Activated naive CD4-positive, alpha-beta T cell treated with anti-CD3 and anti-CD28 coated beads for 36 hours (primary cell): Measurements from ENCODE around the gene ZBTB12. TPM values are rescaled to one million over a fixed set of nuclear protein-coding genes. Genes with fewer than 3 reads are reported as not detected.
"Not testable (repeated sequence)": the region's sequence is repeated elsewhere in the genome, so short reads cannot be mapped to it uniquely, and the experiment has no call there.

Experiments
- CTCF ChIA-PET: fragments of 350-600 bp; sonication (Branson Sonifier 250); formaldehyde crosslinking; loops from one replicate; lab custom pipeline; 2021; ENCODE audit warnings: antibody characterized with exemption; lab: Charles Lee
- DNase-seq: peaks from one replicate; pipeline ENCODE4 v3.0.0-alpha.2; 2020
- H3K27ac Mint-ChIP-seq: one replicate; pipeline ENCODE4 v1.8.0; 2021; ENCODE audit warnings: mild to moderate bottlenecking, mixed read lengths
- H3K27me3 Mint-ChIP-seq: one replicate; pipeline ENCODE4 v1.8.0; 2021; ENCODE audit warnings: low read depth, mixed read lengths
- H3K36me3 Mint-ChIP-seq: one replicate; pipeline ENCODE4 v1.8.0; 2021; ENCODE audit warnings: low read depth, mixed read lengths
- H3K4me1 Mint-ChIP-seq: one replicate; pipeline ENCODE4 v1.8.0; 2021; ENCODE audit warnings: low read depth, mixed read lengths
- H3K4me3 Mint-ChIP-seq: one replicate; pipeline ENCODE4 v1.8.0; 2021; ENCODE audit warnings: mild to moderate bottlenecking, moderate library complexity, mixed read lengths
- H3K9me3 Mint-ChIP-seq: one replicate; pipeline ENCODE4 v1.8.0; 2021; ENCODE audit warnings: mixed read lengths
- intact Hi-C: fragments of 100-400 bp; cut with micrococcal nuclease; formaldehyde crosslinking; loops from one replicate; pipeline ENCODE4 v1.15.1; 2023
- total RNA-seq, 2 experiments: library from RNA; stranded (reverse); gene quantifications; one replicate each; pipeline ENCODE4 v1.2.3, GENCODE V29; 2021

ZBTB12 gene
- total RNA-seq, 2 experiments from 2014 or later = 0.57 to 0.69 TPM

- CTCF ChIA-PET = interaction anchor here (1.1 to 2.1 kb wide), 2 partner anchors 10 to 138 kb away, joined by 3 to 4 read pairs; no protein-coding TSS in a partner anchor
- Mint-ChIP-seq H3K36me3 (no peaks in the 10 kb centered on the region), H3K27me3 (no peaks in the 10 kb centered on the region), H3K9me3 (no peaks in the 10 kb centered on the region), H3K4me1 (peaks cover 11% of the 10 kb centered on the region), H3K27ac (no peak overlapping the region), H3K4me3 (no peak overlapping the region)
- intact Hi-C loops = no loop called here
- no peak for DNase-seq
Observed at GRCh38 chr6:31865205-31866118, 36.4 kb downstream of the ZBTB12 start.

GRCh38 chr6:31864818-31865204, 37.1 kb downstream of the ZBTB12 start:
- no peak for DNase-seq
- CTCF ChIA-PET = interaction anchor here (0.6 to 2.5 kb wide), 6 partner anchors 11 to 186 kb away, joined by 3 to 7 read pairs (median 4); partner anchors contain the start of gene EHMT2
- Mint-ChIP-seq H3K4me3 (no peak overlapping the region), H3K27ac (no peak overlapping the region), H3K27me3 (no peaks in the 10 kb centered on the region), H3K4me1 (peaks cover 11% of the 10 kb centered on the region), H3K9me3 (no peaks in the 10 kb centered on the region), H3K36me3 (no peaks in the 10 kb centered on the region)
- intact Hi-C loops = no loop called here

DNA sequence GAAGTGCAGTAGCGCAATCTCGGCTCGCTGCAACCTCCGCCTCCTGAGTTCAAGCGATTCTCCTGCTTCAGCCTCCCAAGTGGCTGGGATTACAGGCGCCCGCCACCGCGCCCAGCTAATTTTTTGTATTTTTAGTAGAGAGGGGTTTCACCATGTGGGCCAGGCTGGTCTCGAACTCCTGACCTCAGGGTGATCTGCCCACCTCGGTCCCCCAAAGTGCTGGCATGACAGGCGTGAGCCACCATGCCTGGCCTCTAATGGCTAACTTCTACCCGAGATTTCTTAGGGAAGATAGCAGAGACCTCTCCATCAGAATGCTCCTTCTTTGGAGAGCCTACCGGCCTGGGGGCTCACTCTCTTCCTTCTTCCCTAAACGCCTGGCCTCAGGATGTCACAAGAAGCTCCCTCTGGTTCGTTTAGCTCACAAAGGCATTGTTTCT, 37.7 kb downstream of the ZBTB12 start:
- CTCF ChIA-PET = interaction anchor here (0.6 to 2.5 kb wide), 8 partner anchors 12 to 318 kb away, joined by 3 to 7 read pairs (median 4); partner anchors contain the start of genes ATP6V1G2 and EHMT2
- peak overlapping the region; percentile 90 for H3K4me3 Mint-ChIP-seq

GRCh38 chr6:31862344-31863235, 39.3 kb downstream of the ZBTB12 start, which contains the start of gene NEU1:
TSS of gene NEU1 (minus strand) at chr6:31862821. CDS start at chr6:31862776, 45 bp downstream.
- H3K9me3 Mint-ChIP-seq = no peaks in the 10 kb centered on the region

More for the DNA sequence above, 37.7 kb downstream of the ZBTB12 start:
- H3K9me3 Mint-ChIP-seq, H3K36me3 Mint-ChIP-seq, H3K27me3 Mint-ChIP-seq, intact Hi-C loops, DNase-seq: not testable (repeated sequence)
- Mint-ChIP-seq H3K4me1 (peaks cover 11% of the 10 kb centered on the region), H3K27ac (peak overlapping the region; percentile 73)

DNA sequence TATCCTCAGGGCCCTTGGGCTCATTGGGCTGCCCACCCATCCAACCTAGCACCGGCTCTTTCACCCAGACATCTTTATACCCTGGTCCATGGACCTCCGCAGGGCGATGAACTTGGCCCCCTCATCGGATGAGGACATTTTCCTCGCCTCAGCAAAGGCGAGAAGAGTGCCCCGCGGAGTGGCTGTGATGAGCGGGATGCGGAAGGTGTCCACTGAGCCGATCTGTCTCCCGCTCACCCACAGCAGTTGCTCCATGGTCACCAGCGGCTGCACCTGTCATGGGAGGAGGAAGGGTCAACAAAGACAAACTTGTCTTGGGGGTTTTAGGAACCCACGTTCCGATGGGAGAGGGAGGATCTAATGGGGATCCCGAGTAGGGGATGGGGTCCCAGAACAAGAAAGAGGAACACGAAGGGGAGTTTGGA, 40.0 kb downstream of the ZBTB12 start:
- intact Hi-C loops = loop anchor here (2.0 kb wide), 3 partner anchors 35 to 181 kb away; partner anchors contain the start of genes EHMT2, LY6G5C and VARS1
- CTCF ChIA-PET = no interaction called here
- Mint-ChIP-seq H3K9me3 (no peaks in the 10 kb centered on the region), H3K27me3 (no peaks in the 10 kb centered on the region), H3K36me3 (no peaks in the 10 kb centered on the region), H3K4me3 (peak overlapping the region; percentile 90), H3K4me1 (peaks cover 11% of the 10 kb centered on the region), H3K27ac (peak overlapping the region; percentile 73)
- no peak for DNase-seq

More at GRCh38 chr6:31862344-31863235, 39.3 kb downstream of the ZBTB12 start, which contains the start of gene NEU1:
- H3K27ac Mint-ChIP-seq = peak within 1 kb of the TSS; percentile 73
- H3K27me3 Mint-ChIP-seq = no peaks in the 10 kb centered on the region
- H3K4me3 Mint-ChIP-seq = peak within 1 kb of the TSS; percentile 90
- intact Hi-C loops = loop anchor here (1.0 to 2.0 kb wide), 13 partner anchors 28 to 320 kb away; partner anchors contain the start of genes ABHD16A, BAG6, DDX39B and EHMT2
- no peaks in the 10 kb centered on the region for H3K36me3 Mint-ChIP-seq
- peak; percentile 100 for DNase-seq
- H3K4me1 Mint-ChIP-seq = peaks cover 11% of the 10 kb centered on the region
- CTCF ChIA-PET = interaction anchor here (0.6 to 2.5 kb wide), 5 partner anchors 30 to 198 kb away, joined by 3 to 7 read pairs (median 3); partner anchors contain the start of gene GPANK1

DNA sequence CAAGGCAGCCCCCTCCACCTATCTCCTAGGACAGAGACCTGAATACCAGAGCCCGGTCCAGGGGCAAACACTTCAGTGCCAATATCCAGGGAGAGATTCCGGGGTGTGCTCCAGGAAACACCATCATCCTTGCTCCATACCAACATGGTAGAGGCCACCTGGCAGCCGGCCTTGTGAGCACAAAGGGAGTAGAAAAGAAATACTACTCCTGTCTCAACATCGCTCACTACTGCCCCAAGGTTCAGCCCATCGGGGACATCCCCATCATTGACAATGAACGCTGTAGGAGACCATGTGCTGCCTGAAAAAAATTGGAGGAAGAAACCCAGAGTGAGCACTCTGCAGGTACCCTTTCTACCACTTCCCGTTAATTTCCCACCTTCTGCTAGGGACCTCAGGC, 40.7 kb downstream of the ZBTB12 start:
- Mint-ChIP-seq H3K27ac (no peak overlapping the region), H3K4me1 (peaks cover 11% of the 10 kb centered on the region), H3K27me3 (no peaks in the 10 kb centered on the region), H3K4me3 (no peak overlapping the region), H3K36me3 (no peaks in the 10 kb centered on the region), H3K9me3 (no peaks in the 10 kb centered on the region)
- intact Hi-C loops = no loop called here
- no peak for DNase-seq
- CTCF ChIA-PET = no interaction called here

- no peaks in the 10 kb centered on the region for H3K27me3 Mint-ChIP-seq
- H3K4me3 Mint-ChIP-seq = no peak overlapping the region
- peaks cover 11% of the 10 kb centered on the region for H3K4me1 Mint-ChIP-seq
- H3K27ac Mint-ChIP-seq = no peak overlapping the region
- intact Hi-C loops = no loop called here
- no peaks in the 10 kb centered on the region for H3K9me3 Mint-ChIP-seq
- H3K36me3 Mint-ChIP-seq = no peaks in the 10 kb centered on the region
- CTCF ChIA-PET = interaction anchor here (1.3 kb wide), 1 partner anchor 22 kb away, joined by 4 read pairs; no protein-coding TSS in a partner anchor
- no peak for DNase-seq
Observed at GRCh38 chr6:31860349-31860748, 41.5 kb downstream of the ZBTB12 start.

DNA sequence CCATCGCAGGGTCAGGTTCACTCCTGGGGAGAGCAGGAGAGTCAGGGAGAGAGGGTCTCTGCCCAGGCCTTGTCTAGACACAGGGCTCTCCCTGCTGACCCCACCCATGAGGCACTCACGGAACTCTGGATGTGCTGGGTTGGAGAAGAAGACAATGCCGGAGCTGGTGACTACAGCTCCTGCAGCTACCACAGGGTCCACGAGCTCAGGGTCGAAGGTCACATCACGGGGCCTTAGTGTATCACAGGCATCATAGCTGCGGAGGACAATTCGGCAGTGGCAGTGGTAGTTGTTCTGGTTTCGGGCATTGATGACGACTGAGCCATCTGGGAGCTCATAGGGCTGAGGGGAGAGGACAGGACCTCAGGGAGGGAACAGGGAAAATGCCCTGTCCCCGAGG, 42.0 kb downstream of the ZBTB12 start:
- CTCF ChIA-PET = interaction anchor here (1.3 kb wide), 1 partner anchor 22 kb away, joined by 4 read pairs; no protein-coding TSS in a partner anchor
- intact Hi-C loops = no loop called here
- peaks cover 11% of the 10 kb centered on the region for H3K4me1 Mint-ChIP-seq
- H3K36me3 Mint-ChIP-seq = no peaks in the 10 kb centered on the region
- DNase-seq = no peak
- no peak overlapping the region for H3K27ac Mint-ChIP-seq
- H3K9me3 Mint-ChIP-seq = no peaks in the 10 kb centered on the region
- H3K27me3 Mint-ChIP-seq = no peaks in the 10 kb centered on the region
- no peak overlapping the region for H3K4me3 Mint-ChIP-seq

- no peaks in the 10 kb centered on the region for H3K27me3 Mint-ChIP-seq
- no peak overlapping the region for H3K4me3 Mint-ChIP-seq
- intact Hi-C loops = no loop called here
- DNase-seq = no peak
- no peaks in the 10 kb centered on the region for H3K36me3 Mint-ChIP-seq
- peaks cover 11% of the 10 kb centered on the region for H3K4me1 Mint-ChIP-seq
- CTCF ChIA-PET = interaction anchor here (1.0 kb wide), 1 partner anchor 27 kb away, joined by 3 read pairs; no protein-coding TSS in a partner anchor
- H3K9me3 Mint-ChIP-seq = no peaks in the 10 kb centered on the region
- H3K27ac Mint-ChIP-seq = no peak overlapping the region
Observed at GRCh38 chr6:31858707-31859106, 43.2 kb downstream of the ZBTB12 start.

DNA sequence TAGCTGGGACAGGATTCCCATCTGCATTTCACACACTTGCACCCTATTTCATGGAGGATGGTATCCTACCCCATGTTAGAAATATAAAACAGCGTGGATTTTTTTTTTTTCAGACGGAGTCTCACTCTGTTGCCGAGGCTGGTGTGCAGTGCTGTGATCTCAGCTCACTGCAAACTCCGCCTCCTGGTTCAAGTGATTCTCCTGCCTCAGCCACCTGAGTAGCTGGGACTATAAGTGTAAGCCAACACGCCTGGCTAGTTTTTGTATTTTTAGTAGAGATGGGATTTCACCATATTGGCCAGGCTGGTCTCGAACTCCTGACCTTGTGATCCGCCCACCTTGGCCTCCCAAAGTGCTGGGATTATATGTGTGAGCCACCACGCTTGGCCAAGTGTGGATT, 44.1 kb downstream of the ZBTB12 start:
- H3K9me3 Mint-ChIP-seq, DNase-seq, H3K27me3 Mint-ChIP-seq, H3K4me3 Mint-ChIP-seq, H3K36me3 Mint-ChIP-seq, intact Hi-C loops, H3K27ac Mint-ChIP-seq: not testable (repeated sequence)
- H3K4me1 Mint-ChIP-seq = peaks cover 11% of the 10 kb centered on the region
- CTCF ChIA-PET = interaction anchor here (1.1 kb wide), 1 partner anchor 18 kb away, joined by 3 read pairs; no protein-coding TSS in a partner anchor

- H3K9me3 Mint-ChIP-seq, H3K36me3 Mint-ChIP-seq, H3K27me3 Mint-ChIP-seq, H3K27ac Mint-ChIP-seq, intact Hi-C loops, H3K4me1 Mint-ChIP-seq, DNase-seq, H3K4me3 Mint-ChIP-seq: not testable (repeated sequence)
- CTCF ChIA-PET = interaction anchor here (0.6 kb wide), 1 partner anchor 802 kb away, joined by 3 read pairs; no protein-coding TSS in a partner anchor
Observed at GRCh38 chr6:31851980-31852718, 49.7 kb downstream of the ZBTB12 start.
